ENCODE data around the gene BRPF1.

The BRPF1 gene

GRCh38 chr3:9713142-9713541, 18.4 kb upstream of the BRPF1 start:
- Mint-ChIP-seq H3K36me3 (ENCODE audit: low read depth) (no peaks in the 10 kb centered on the region), H3K4me1 (peaks cover 7% of the 10 kb centered on the region), H3K27ac (no peak overlapping the region), H3K27me3 (ENCODE audit: low read depth) (peaks cover 14% of the 10 kb centered on the region), H3K9me3 (no peaks in the 10 kb centered on the region), H3K4me3 (no peak overlapping the region)
- TF ChIP-seq CTCF (IDR thresholded peaks at IDR 0.05; ENCODE audit: unreplicated experiment in 3 of 3), result no peak

- no peaks in the 10 kb centered on the region for H3K9me3 Mint-ChIP-seq
- peaks cover 7% of the 10 kb centered on the region for H3K4me1 Mint-ChIP-seq
- TF ChIP-seq CTCF (IDR thresholded peaks at IDR 0.05; ENCODE audit: unreplicated experiment in 3 of 3), result no peak
- H3K4me3 Mint-ChIP-seq, result no peak overlapping the region
- H3K27ac Mint-ChIP-seq, result no peak overlapping the region
- H3K27me3 Mint-ChIP-seq (ENCODE audit: low read depth), result peaks cover 15% of the 10 kb centered on the region
- no peaks in the 10 kb centered on the region for H3K36me3 Mint-ChIP-seq (ENCODE audit: low read depth)
Observed at GRCh38 chr3:9715136-9715535, 16.4 kb upstream of the BRPF1 start.

GRCh38 chr3:9715764-9716437, 15.6 kb upstream of the BRPF1 start:
- Mint-ChIP-seq H3K9me3 (no peaks in the 10 kb centered on the region), H3K36me3 (ENCODE audit: low read depth) (no peaks in the 10 kb centered on the region), H3K27me3 (ENCODE audit: low read depth) (peaks cover 13% of the 10 kb centered on the region), H3K4me1 (peaks cover 7% of the 10 kb centered on the region), H3K4me3 (no peak overlapping the region), H3K27ac (peak overlapping the region in 1 of 3 experiments; percentile 36)
- TF ChIP-seq CTCF (IDR thresholded peaks at IDR 0.05; ENCODE audit: unreplicated experiment in 3 of 3), result peak; percentile 13 to 42 (median 17)

GRCh38 chr3:9716801-9717555, 14.6 kb upstream of the BRPF1 start:
- no peak overlapping the region for H3K27ac Mint-ChIP-seq
- TF ChIP-seq CTCF (IDR thresholded peaks at IDR 0.05; ENCODE audit: unreplicated experiment in 3 of 3), result no peak
- H3K9me3 Mint-ChIP-seq, result no peaks in the 10 kb centered on the region
- H3K36me3 Mint-ChIP-seq (ENCODE audit: low read depth), result no peaks in the 10 kb centered on the region
- H3K4me1 Mint-ChIP-seq, result peaks cover 7% of the 10 kb centered on the region
- peaks cover 20% of the 10 kb centered on the region for H3K27me3 Mint-ChIP-seq (ENCODE audit: low read depth)
- H3K4me3 Mint-ChIP-seq, result no peak overlapping the region

- peaks cover 7% of the 10 kb centered on the region for H3K4me1 Mint-ChIP-seq
- peaks cover 15% of the 10 kb centered on the region for H3K27me3 Mint-ChIP-seq (ENCODE audit: low read depth)
- no peak for TF ChIP-seq CTCF (IDR thresholded peaks at IDR 0.05; ENCODE audit: unreplicated experiment in 3 of 3)
- no peaks in the 10 kb centered on the region for H3K9me3 Mint-ChIP-seq
- H3K4me3 Mint-ChIP-seq, result no peak overlapping the region
- no peak overlapping the region for H3K27ac Mint-ChIP-seq
- no peaks in the 10 kb centered on the region for H3K36me3 Mint-ChIP-seq (ENCODE audit: low read depth)
Observed at GRCh38 chr3:9717563-9717962, 14.0 kb upstream of the BRPF1 start.

All from nephron (organoid).